ENCODE measurements around the gene GGTLC2.
A peak's percentile ranks its signal among the peaks of the same experiment; 100 is the strongest.
"Not testable (repeated sequence)": the region's sequence is repeated elsewhere in the genome, so short reads cannot be mapped to it uniquely, and the experiment has no call there.

The GGTLC2 gene

DNA sequence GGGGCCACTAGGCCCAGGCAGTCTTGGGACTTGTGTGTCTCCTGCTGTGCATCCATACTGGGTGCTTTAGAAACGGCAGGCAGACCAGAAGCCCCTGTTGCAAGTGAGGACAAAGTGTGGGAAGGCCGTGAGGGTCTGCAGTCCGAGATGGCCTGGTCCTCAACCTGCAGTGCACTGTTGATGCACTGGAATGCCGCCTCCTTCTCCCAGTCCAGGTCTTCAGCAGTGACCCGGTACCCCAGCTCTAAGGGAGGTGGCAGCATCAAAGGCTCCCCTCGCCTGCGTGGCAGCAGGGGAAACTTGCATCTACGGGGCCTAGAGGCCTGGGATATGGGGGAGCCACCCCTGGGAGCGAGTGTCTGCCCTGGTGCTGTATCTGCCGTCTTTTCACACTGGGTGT lies 2.2 kb upstream of the GGTLC2 start:
- not testable (repeated sequence) for DNase-seq

DNA sequence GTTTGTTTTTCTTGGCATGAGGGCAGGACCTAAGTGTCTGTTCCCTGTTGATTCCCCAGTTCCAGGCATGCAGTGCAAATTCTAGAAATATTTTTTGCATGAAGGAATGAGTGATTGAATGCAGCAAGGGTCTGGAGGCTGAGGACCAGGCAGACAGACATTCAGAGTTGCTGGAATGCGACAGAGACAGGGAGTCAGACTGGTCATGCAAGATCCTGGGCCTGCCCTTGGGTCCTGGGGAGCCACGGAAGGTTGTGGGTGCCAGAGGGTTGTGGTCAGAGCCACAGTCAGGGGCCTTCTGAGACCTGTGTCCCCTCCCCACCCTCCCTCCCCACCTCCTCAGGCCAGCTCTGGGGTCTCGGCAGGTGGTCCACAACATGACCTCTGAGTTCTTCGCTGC lies 1.6 kb downstream of the GGTLC2 start:
- DNase-seq, result not testable (repeated sequence)

DNA sequence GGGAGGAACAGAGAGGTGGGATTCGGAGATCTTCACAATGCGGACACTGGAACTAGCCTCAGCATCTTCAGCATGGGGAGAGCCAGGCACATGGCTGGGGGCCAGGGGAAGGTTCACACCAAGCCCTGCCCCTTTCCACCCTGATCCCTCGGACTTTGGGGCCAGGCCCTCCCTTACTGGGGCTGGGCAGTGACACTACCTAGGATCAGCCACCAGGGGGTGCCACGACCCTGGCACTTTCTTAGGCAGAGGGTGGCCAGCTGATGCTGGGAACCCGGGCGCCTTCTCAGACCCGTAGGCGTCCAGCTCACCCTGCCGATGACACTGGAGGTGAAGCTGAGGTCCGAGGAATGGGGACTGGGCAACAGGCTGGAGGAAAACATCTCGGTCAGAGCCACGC lies 3.5 kb downstream of the GGTLC2 start:
- peak in 1 of 6 experiments; percentile 28 for DNase-seq

DNA sequence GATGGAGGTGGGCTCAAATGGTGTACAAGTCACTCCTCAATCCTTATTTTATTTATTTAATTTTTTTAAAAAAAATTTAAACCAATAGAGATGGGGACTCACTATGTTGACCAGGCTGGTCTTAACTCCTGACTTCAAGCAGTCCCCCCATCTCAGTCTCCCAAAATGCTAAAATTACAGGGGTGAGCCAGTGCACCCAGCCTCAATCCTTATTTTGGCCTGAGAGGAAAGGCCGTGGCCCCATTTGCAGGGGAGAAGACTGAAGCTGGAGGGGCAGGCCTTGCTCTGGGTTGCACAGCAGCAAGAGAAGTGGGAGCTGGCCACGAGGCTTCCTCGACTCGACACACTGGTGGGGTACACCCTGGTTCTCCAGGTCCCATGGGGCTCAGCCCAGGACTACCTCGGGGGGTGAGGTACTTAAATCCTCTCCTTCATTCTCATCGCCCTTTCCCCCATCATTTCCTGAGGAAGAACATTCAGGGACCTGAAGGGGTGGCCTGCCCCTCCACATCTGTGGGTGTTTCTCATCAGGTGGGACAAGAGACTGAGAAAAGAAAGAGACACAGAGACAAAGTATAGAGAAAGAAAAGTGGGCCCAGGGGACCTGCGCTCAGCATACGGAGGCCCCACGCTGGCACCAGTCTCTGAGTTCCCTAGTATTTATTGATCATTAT lies 4.6 kb downstream of the GGTLC2 start:
- not testable (repeated sequence) for DNase-seq

DNA sequence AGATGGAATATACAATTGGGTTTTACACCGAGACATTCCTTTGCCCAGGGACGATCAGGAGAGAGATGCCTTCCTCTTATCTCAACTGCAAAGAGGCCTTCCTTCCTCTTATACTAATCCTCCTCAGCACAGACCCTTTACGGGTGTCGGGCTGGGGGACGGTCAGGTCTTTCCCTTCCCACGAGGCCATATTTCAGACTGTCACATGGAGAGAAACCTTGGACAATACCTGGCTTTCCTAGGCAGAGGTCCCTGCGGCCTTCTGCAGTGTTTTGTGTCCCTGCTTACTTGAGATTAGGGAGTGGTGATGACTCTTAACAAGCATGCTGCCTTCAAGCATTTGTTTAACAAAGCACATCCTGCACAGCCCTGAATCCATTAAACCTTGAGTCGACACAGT lies 5.3 kb downstream of the GGTLC2 start:
- DNase-seq, result not testable (repeated sequence)

DNA sequence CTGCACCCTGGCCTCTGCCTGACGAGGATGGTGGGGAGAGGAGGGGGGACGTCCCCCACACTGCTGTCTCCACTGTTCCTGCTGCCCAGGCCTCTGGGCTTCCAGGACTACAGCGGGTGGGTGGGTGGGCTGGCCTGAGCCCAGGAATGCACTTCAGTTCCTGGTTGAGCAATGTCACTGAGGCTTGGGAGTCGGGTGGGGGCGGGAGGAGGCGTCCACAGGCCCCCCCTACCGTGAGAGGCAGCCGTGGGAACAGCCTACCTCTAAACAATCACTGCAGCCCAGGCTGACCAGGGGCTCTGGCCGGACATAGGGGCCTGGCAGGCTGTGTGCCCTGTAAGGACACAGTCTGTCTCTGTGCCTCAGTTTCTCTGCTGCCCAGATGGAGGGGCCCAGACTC lies 6.0 kb downstream of the GGTLC2 start:
- not testable (repeated sequence) for DNase-seq

DNA sequence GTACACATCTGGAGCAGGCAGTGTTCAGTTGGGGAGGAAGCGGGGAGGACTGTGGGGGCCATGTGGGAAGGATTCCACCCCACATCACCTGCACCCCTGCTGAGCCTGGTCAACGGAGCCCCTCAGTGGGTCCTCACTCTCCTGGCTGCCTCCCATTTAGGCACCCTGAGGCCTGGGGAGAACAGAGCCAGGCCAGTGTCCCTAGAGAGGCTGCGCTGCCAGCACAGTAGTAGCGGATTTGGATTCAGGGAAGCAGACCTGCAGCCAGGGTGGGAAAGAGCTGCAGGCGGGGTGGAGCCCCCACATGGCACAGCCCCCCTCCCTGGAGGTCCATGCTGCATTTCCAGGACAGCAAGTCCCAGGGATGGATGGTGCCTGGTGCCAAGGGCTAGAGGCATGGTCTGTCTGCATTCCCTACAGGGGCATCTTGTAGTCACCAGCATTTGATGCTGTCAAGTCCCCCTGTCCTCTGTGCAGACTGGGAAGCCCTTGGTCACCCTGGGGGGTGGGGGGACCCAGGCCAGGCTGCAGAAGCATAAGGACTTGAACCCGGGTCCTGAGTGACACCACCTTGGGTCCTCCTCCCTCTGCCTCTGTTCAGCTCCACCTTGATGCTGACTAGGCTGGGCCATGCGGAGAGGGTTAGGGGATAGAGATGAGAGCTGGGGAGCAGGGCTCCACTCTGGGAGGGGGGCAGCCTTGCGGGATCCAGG lies 6.5 kb downstream of the GGTLC2 start:
- not testable (repeated sequence) for DNase-seq

DNA sequence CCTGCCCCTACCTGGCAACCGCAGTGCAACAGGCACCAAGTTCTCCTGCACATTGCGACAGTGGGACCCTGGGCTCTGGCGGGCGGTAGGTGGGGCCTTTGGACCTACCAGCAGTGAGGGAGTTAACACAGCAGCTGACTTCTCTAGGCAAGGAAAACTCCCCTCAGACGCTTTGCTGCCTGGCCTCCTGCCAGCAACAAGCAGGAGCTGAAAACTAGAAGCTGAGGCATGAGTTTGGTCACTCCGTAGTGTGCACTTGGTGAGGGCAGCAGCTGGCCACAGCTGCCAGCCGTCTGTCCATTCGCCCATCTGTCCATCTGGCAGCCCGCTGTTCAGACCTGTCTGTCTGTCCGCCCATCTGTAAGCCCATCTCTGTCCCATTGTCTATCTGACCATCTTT lies 7.2 kb downstream of the GGTLC2 start:
- DNase-seq, result not testable (repeated sequence)

DNA sequence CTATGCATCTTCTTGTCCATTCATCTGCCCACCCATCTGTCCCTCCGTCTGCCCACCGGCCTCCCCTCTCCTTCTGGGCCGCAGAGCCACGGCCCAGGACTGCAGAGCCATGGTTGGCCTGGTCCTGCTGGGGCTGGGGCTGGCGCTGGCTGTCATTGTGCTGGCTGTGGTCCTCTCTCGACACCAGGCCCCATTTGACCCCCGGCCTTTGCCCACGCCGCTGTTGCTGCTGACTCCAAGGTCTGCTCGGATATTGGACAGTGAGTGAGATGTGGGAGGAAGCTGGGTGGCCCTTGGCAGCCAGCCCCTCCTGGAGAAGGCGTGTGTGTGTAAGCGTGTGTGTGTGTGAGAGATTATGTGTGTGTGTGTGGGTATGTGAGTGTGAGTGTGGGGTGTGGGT lies 7.7 kb downstream of the GGTLC2 start:
- not testable (repeated sequence) for DNase-seq

DNA sequence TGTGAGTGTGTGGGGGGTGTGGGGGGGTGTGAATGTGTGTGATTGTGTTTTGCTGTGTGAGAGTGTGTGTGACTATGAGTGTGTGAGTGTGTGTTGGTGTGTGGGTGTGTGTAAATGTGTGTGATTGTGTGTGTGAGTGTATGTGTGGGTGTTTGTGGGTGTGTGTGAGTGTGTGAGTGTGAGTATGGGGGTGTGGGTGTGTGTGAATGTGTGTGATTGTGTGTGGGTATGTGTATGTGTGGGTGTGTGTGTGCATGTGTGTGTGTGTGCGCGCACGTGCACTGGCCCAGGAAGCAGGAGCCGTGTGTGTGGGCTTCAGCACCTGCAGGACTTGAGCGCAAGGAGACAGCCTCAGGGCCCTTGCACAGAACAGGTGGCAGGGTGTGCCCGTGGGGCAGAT lies 8.2 kb downstream of the GGTLC2 start:
- not testable (repeated sequence) for DNase-seq

DNA sequence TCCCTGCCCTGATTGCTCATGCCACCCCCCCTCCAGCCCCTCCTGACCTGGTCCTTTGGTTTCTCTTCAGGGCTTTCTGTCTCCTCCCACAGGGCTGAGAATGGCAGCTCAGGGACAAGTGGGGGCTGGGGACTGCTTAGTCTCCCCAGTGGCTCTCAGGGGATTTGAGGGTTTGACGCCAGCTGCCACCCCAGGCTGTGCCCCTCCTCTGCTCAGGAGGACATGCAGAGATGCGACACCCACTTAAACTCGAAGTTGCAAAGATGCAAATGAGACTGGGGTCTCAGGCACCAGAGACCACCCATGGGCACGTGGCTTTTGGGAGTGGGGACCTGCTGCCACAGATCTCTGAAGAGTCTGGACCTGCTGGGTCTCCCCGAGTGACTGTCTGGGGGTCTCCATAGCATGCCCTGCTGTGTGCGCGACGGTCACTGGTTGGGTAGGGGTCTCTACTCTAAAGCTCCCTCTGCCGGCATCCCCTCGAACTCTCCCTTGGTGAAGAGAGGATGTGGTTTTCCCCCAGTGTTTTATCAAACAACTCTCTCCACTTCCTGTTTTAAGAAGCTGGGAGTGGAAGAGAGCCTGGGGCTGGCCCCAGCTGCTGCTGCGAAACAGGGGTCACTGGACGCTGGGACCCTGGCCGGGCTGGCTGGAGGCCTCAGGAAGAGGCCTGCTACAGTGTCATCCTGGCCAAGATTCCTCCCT lies 9.4 kb downstream of the GGTLC2 start:
- peak in 1 of 6 experiments; percentile 27 for DNase-seq

DNA sequence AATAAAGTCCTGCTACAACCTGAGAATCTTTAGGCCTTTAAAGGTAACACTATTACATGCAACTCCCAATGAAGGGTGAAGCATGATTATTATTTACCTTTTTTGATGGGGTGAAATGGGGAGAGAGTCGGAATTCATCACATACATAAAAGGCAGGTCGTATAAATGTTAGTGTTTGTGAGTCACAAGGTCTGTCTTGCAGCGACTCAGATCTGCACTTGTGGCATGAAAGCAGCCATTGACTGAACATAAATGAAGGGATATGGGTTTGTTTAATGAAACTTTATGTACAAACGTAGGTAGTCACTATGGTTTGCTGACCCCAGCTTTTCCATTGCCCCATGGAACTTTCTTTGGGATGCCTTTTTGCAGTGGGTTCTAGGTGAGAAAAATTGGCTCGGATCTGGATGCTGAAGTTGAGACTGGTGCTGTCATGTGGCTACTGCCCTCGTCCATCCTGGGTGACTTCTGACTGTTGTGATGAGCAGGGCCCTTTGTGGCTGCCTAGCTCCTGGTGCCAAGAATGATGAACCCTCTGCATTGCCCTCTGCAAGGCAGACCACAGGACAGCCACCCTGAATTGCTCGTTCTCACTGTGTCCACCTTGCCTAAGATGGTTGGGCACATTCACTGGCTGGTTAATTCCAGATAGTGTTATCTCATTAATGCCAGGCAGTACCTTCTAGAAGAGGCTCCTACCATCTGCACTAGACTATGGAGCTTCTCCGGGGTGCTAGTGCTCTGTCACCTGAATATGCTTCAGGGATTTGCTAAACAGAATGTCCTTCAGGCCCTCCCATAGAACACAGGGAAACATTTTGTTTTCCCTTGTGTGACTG lies 11.3 kb downstream of the GGTLC2 start:
- DNase-seq, result no peak

DNA sequence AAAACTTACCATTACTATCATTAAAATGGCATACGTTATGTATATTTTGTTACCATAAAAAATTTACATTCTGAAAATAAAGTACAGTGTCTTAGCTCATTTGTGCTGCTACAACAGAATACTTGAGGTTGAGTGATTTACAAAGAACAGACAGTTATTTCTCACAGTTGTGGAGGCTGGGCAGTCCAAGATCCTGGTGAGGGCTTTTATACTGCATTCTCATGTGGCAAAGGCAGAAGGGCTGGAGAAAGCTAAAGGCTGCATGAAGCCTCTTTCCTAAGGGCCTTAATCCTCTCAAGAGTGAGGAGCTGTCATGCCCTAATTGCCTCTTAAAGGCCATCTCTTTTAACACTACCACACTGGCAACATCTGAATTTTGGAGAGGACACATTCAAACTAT lies 13.3 kb downstream of the GGTLC2 start:
- no peak for DNase-seq

DNA sequence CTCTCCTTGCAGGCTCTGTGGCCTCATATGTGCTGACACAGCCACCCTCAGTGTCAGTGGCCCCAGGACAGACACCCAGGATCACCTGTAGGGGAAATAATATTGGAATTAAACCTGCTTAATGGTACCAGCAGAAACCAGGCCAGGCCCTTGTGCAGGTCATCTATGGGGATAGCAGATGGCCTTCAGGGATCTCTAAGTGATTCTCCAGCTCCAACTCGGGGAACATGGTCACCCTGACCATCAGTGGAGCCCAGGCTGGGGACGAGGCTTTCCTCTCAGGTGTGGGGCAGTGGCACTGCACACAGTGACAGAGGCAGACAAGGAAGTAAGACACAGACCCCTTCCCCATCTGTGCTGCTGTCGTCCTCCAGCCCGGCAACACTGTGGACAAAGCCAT lies 16.9 kb downstream of the GGTLC2 start:
- DNase-seq, result no peak

DNA sequence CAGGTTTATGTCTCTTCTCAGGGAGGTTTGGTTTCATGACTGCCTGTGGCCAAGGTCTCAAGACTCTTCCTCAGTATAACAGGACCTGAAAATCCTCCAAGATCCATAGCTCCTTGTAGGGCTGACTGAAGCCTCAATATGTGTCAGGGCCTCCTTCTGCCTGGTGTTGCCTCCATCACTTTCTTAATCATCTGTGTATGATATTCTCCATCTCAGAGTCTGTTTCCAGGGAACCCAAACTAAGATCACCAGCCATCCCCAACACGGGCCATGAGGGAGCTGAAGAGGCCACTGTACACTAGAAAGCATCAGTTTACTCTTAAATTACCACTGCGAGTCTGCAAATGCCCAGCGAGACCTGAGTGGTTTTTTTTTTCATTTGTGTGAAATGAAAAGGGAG lies 17.7 kb downstream of the GGTLC2 start:
- no peak for DNase-seq

DNA sequence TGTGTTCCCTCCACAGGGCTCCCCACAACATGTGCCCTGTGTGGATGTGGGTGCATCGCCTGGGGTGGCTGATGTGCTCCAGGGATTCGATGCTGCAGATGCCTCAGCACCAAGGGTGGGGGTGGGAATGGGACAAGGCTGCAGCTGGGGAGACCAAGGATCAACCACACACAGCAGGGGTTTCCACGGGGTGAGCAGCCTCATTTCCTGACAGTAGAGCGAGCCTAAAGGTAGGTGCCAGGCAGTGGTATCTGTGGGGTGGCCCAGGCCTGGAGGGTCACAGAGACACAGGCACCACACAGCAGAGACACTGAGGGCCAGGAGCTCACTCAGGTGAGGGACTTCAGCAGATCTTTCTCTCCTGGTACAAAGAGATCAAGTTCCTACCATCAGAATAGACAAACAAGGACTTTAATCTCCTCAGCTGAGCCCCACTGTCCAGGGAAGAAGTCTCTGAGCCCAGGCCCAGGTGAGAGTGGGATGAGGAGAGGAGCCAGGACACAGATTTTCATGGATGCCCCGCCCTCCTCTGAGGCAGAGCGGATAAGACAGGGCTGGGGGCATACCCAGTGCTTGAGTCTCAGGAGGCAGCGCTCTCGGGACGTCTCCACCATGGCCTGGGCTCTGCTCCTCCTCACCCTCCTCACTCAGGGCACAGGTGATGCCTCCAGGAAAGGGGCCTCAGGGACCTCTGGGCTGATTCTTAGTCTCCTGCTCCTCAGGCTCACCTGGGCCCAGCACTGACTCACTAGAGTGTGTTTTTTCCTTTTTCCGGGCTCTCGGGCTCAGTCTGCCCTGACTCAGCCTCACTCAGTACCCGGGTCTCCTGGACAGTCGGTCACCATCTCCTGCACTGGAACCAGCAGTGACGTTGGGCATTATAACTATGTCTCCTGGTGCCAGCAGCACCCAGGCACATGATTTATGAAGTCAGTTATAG lies 19.7 kb downstream of the GGTLC2 start:
- no peak for DNase-seq

DNA sequence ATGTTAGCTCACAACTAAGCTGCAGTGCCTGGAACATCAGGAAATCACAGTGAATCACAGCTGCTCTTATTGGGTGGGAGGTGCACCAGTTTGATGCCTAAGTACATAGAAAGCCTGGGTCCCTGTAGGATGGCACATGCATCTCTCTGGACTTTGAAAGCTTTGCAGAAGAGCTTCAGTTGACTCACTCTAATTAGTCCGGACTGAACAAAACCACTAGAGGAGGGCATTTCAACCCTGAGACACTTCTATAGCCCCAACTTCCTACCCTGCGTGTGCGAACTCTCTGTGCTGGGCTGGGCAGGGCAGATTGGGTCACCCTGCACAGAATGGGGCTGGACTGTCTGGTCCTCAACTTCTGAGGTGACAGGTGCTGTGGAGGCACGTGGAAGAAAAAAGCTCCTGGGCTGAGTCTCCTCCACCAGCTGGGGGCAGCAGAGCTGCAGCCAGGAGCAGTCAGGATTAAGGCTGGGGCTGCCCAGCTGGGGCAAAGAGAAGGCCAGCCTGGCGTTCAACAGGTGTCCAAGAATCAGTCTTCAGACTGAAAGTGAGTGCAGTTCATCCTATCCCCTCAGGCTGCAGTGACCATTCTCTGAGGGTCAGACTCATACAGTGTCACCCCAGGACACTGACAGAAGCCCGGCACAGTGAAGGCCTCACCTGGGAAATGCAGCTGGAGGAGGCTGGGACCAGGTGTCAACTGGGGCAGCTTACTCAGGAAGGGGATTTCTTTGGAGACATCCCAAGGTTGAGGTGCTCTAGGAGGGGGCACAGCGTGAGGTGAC lies 22.1 kb downstream of the GGTLC2 start:
- no peak for DNase-seq

DNA sequence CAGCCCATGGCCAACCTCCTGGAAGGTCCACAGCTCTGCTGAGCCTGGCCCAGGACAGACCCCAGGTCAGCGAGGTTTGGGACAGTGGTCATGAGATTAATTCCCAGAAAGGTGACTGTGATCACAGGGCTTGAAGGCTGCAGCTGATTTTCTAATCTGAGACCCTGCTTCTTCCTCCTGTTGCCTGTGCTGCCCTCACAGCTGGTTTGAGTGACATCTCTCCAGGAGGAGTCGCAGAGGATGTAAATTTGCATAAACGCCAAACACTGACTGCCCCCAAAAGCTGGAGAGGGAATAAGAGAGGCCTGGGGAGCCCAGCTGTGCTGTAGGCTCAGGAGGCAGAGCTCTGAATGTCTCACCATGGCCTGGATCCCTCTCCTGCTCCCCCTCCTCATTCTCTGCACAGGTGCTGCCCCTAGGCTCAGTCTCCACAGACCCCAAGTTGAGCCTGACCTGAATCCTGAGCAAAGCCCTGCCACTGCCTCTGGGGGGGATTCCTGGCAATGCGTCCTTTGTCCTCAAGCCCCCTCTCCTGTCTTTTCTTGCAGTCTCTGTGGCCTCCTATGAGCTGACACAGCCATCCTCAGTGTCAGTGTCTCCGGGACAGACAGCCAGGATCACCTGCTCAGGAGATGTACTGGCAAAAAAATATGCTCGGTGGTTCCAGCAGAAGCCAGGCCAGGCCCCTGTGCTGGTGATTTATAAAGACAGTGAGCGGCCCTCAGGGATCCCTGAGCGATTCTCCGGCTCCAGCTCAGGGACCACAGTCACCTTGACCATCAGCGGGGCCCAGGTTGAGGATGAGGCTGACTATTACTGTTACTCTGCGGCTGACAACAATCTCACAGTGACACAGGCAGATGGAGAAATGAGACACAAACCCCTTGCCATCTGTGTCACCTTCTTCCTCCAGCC lies 23.8 kb downstream of the GGTLC2 start:
- DNase-seq, result no peak

DNA sequence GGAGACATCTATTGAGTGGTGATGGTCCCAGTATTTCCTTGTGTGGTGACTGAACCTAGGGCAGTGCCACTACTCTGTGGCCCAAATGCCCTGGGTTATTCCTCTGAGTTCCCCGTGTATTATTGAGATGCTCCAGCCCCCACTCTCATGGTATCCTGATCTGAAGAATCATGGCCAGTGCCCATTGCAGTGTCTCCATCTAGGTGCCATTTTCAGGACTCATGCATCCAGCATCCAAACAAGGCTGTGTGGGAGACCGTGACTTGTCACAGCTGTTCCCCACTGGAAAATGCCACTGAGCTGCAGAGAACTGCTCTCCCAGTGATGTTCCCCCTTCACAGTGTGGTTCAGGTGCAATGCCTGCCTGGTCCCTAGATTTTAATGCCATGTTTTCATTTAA lies 24.7 kb downstream of the GGTLC2 start:
- DNase-seq, result no peak
